SIG-M5 (cell line): ENCODE measurements around the gene TRIM2.
A peak's percentile ranks its signal among the peaks of the same experiment; 100 is the strongest.

Source experiments
- DNase-seq: peaks from one replicate; lab custom pipeline; 2025; lab: John Stamatoyannopoulos, UW

TRIM2 gene

DNA sequence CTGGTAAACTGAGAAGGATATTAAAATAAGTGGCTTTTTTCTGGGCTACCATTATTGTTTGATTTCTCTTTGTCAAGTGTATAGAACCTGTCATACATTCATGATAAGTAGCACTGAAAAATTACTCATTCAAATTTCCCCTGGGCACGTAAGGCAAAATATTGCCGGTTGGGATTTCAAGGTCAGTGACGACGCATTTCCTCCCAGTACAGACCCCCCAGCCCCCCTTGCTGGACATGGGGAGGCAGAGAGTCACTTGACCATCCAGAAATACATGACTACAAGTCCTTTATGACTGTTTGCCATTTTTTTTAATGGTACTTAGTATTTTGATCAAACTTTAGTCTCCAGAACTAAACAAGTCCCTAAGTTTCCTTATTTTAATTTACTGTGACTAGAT is 133.4 kb downstream of the TRIM2 start:
- DNase-seq: no peak

DNA sequence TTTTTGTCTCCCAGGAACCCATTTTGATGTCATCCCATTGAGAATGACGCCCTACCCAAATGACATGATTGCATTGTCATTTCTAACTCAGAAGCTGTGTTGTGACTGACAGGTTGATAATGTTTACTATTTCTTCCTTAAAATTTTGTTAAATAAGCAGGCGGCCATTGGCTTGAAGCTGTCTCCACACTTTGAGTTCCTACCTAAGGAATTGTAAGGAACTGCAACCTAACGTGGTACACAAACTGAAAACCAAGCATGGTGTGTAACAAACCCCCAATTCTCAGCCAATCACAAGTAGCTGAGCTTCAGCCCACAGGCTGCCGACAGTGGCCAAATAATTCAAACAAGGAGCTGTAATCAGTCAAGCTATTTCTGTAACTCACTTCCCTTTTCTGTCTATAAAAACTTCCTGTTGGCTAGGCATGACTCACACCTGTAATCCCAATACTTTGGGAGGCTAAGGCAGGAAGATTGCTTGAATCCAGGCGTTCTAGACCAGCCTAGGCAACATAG is 137.4 kb downstream of the TRIM2 start:
- DNase-seq: peak; percentile 32

- no peak for DNase-seq
These were observed 138.7 kb downstream of the TRIM2 start for GRCh38 chr4:153342751-153343552.

GRCh38 chr4:153344131-153345011 is 140.1 kb downstream of the TRIM2 start, which contains the start of gene MND1:
TSS of gene MND1 (plus strand) at chr4:153344688. CDS start at chr4:153344738, 50 bp downstream.
- DNase-seq: peak; percentile 4

GRCh38 chr4:153345012-153345981 is 141.1 kb downstream of the TRIM2 start:
- peak; percentile 46 for DNase-seq

GRCh38 chr4:153346031-153346430 is 141.8 kb downstream of the TRIM2 start:
- no peak for DNase-seq

DNA sequence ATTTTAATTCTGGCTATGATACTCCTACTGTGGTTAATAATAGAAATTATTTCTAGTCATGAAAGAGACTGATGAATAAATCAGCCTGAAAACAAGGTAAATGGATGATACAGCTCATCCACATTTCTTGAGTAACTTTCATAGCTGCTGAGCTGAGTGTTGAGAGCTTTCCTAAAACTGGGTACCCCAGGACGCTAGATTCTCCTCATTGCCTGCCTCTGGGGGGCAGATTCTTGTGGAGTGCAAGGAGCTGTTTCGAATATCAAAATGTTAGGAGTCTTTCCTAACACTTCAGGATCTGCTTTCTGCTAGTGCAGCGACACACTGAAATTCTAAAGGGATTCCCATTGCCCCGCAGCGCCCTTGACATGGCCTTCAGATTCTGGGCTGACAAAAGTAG is 142.3 kb downstream of the TRIM2 start:
- DNase-seq: no peak

GRCh38 chr4:153347117-153347516 is 142.9 kb downstream of the TRIM2 start:
- DNase-seq: no peak

DNA sequence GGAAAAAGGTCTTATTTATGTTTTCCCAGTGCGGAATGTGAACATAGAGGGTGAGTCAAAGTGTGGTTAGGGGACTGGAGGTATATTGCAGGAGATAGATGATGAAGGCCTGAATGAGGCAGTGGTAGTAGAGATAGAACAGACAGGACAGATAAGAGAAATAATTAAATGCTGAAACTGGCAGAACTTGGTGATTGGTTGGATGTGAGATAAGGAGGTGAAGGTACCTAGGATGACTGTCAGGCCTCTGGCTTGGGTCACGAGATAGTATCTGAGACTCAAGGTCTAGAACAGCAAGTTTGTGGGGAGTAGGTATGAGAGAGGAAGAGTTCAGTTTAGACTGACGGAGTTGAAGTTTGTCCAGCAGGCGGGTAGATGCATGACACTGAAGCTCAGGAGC is 143.8 kb downstream of the TRIM2 start:
- no peak for DNase-seq

- no peak for DNase-seq
These were observed 145.1 kb downstream of the TRIM2 start for GRCh38 chr4:153349206-153349805.

GRCh38 chr4:153362184-153362583 is 157.9 kb downstream of the TRIM2 start:
- no peak for DNase-seq

GRCh38 chr4:153364061-153364460 is 159.8 kb downstream of the TRIM2 start:
- DNase-seq: no peak

DNA sequence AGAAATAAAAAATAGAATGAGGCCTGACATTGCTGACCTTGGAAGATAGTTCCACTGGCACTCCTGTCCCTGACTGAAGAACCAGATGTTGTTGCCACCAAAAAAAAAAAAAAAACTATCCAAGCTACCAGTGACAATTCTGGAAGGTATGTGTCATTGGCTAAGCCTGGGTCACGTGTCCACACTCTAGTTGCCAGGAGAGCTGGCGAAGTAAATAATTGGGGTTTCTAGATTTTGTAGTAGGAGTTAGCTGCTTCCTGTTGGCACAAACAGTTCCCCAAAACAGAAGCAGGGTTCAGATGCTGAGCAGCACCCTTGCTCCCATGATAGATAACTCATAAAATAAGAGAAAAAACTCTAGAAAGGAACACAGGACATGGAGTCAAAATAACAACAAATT is 160.8 kb downstream of the TRIM2 start:
- DNase-seq: no peak

- DNase-seq: no peak
These were observed 162.2 kb downstream of the TRIM2 start for GRCh38 chr4:153366486-153366885.

- no peak for DNase-seq
These were observed 162.8 kb downstream of the TRIM2 start for GRCh38 chr4:153367092-153367491.

GRCh38 chr4:153369021-153369420 is 164.8 kb downstream of the TRIM2 start:
- no peak for DNase-seq

DNA sequence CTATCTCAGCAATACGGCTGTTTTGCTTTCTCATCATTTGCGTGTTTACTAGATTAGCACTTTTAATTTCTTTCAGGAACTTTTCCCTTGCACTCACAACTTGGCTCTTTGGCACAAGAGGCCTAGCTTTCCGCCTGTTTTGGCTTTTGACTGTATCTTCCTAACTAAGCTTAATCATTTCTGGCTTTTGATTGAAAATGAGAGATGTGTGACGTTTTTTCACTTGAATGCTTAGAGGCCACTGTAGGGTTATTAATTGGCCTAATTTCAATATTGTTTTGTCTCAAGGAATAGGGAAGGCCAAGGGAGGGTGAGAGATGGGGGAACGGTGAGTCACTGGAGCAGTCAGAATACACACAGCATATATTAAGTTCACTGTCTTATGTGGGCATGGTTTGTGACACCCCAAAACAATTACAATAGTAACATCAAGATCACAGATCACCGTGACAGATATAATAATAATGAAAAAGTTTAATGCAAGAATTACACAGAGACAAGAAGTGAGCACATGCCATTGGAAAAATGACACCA is 167.5 kb downstream of the TRIM2 start:
- DNase-seq: no peak

DNA sequence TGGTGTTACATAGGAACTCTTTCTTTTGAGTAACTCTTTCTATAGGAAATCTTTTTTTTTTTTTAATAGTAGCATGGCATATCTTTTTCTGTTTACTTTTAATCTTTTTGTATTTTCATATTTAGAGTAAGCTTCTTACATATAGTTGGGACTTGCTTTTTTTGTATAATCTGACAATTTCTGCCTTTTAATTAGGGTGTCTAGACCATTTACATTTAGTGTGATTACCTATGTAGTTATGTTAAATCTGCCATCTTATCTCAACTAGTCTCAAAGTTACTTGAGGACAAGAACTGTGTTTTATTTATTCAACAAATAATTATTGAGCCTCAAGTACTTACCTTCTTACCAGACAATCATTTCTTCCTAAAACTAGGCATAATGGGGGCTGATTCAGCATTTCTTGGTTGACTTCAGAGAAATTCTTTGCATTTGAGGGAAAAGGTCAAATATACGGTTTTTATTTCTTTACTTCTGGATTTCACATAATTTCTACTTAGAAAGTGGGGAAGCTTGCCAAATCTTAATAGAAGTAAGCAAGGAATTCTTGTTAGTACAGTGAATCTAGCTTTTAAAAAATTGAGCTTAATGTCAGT is 168.8 kb downstream of the TRIM2 start:
- no peak for DNase-seq

- DNase-seq: no peak
These were observed 170.2 kb downstream of the TRIM2 start for GRCh38 chr4:153374442-153374841.

DNA sequence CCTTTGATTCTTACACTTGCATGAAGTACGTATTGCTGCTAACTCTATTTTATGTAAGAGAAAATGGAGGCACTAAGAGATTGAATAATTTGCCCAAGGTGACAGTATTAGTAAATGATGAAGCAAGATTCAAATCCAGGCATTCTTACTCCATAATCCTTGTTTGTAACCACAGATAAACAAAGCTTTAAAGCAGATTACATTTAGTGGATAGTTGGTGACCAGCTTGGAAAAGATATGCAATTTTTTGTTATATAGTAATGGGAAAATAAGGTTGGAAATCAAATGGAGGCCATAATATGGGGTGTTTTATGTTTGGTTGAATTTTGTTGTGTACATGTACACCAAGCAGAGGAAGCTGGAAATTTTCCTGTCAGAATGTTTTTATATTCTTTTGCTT is 171.1 kb downstream of the TRIM2 start:
- no peak for DNase-seq

GRCh38 chr4:153383131-153383530 is 178.9 kb downstream of the TRIM2 start:
- no peak for DNase-seq
